ENCODE measurements around the gene LPGAT1.
A peak's percentile ranks its signal among the peaks of the same experiment; 100 is the strongest.

Gene LPGAT1

DNA sequence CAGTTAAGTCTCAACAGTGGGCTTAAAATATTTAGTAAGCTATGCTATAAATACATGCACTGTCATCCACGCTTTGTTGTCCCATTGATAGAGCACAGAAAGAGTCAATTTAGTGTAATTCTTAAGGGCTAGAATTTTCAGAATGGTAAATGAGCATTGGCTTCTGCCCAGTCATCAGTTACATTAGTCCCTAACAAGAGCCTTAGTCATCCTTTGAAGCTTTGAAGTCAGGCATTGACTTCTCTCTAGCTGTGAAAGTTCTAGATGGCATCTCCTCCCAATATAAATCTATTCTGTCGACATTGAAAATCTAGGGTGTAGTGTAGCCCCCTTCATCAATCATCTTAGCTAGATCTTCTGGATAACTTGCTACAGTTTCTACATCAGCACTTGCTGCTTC is 12.0 kb upstream of the LPGAT1 start:
- Histone ChIP-seq H3K36me3 (replicated peaks) (no peaks in the 10 kb centered on the region), H3K4me1 (peaks cover 4% of the 10 kb centered on the region; the same call in 1 of the 2 replicates), H3K9me3 (no peaks in the 10 kb centered on the region), H3K4me3 (no peak overlapping the region), H3K27me3 (ENCODE audit: low read depth) (no peaks in the 10 kb centered on the region)
- in situ Hi-C loops (cut with MboI; ENCODE audit: low sequenced_read_pairs): no loop called here
- no peak for DNase-seq (ENCODE audit: low spot score in 2 of 2)

- Histone ChIP-seq H3K27me3 (ENCODE audit: low read depth) (no peaks in the 10 kb centered on the region), H3K9me3 (no peaks in the 10 kb centered on the region), H3K4me3 (no peak overlapping the region), H3K36me3 (replicated peaks) (no peaks in the 10 kb centered on the region), H3K4me1 (peaks cover 4% of the 10 kb centered on the region; the same call in 1 of the 2 replicates)
- in situ Hi-C loops (cut with MboI; ENCODE audit: low sequenced_read_pairs): no loop called here
- DNase-seq (ENCODE audit: low spot score in 2 of 2): no peak
These were observed 8.5 kb upstream of the LPGAT1 start for GRCh38 chr1:211839106-211839505.

GRCh38 chr1:211833174-211833820 is 2.7 kb upstream of the LPGAT1 start:
- no peak overlapping the region for H3K4me3 ChIP-seq
- in situ Hi-C loops (cut with MboI; ENCODE audit: low sequenced_read_pairs): no loop called here
- no peak for DNase-seq (ENCODE audit: low spot score in 2 of 2)
- no peaks in the 10 kb centered on the region for H3K36me3 ChIP-seq (replicated peaks)
- H3K27me3 ChIP-seq (ENCODE audit: low read depth): no peaks in the 10 kb centered on the region
- no peaks in the 10 kb centered on the region for H3K9me3 ChIP-seq
- H3K4me1 ChIP-seq: peaks cover 11% of the 10 kb centered on the region

DNA sequence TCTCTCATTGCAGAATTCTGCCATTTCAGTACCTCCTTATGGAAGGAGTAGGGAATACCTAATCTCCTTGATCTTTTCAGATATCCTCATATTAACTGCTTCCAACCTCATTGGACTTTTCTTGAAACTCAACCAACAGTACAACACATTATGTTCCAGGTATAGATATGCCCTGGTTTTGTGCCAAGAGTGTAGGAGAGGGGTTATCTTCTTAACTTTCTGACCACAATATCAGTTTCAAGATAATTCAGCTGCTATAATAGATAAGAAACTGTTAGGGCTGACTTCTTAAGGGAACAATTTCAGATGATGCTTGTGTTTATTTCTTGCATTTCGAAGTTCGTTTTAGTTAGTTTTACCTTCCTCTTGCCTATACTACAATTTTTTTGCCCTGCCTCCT is 2.1 kb upstream of the LPGAT1 start:
- H3K36me3 ChIP-seq (replicated peaks): no peaks in the 10 kb centered on the region
- H3K4me3 ChIP-seq: no peak overlapping the region
- H3K4me1 ChIP-seq: peaks cover 11% of the 10 kb centered on the region
- H3K27me3 ChIP-seq (ENCODE audit: low read depth): no peaks in the 10 kb centered on the region
- no peaks in the 10 kb centered on the region for H3K9me3 ChIP-seq
- DNase-seq (ENCODE audit: low spot score in 2 of 2): no peak
- in situ Hi-C loops (cut with MboI; ENCODE audit: low sequenced_read_pairs): no loop called here

- H3K36me3 ChIP-seq (replicated peaks): no peaks in the 10 kb centered on the region
- in situ Hi-C loops (cut with MboI; ENCODE audit: low sequenced_read_pairs): no loop called here
- no peak overlapping the region for H3K4me3 ChIP-seq
- H3K27me3 ChIP-seq (ENCODE audit: low read depth): no peaks in the 10 kb centered on the region
- no peaks in the 10 kb centered on the region for H3K9me3 ChIP-seq
- no peak for DNase-seq (ENCODE audit: low spot score in 2 of 2)
- H3K4me1 ChIP-seq: peaks cover 11% of the 10 kb centered on the region
These were observed 1.2 kb upstream of the LPGAT1 start for GRCh38 chr1:211831558-211832323.

DNA sequence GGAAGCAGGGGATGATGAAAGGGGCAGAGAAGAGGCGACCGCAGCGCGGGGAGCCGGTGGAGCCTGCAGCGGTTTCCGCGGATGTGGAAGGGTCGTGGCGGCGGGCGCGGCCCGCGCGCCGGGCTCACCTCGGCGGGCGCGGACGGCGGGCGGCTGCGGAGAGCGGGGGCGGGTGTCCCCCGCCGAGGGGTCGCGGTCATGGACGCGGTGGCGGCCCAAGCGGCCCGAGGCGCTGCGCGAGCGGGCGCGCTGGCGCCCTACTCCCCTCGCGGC is 572 bp downstream of the LPGAT1 start:
- H3K4me3 ChIP-seq: peak overlapping the region; percentile 50
- DNase-seq (ENCODE audit: low spot score in 2 of 2): no peak
- peaks cover 6% of the 10 kb centered on the region for H3K36me3 ChIP-seq (replicated peaks)
- no peaks in the 10 kb centered on the region for H3K9me3 ChIP-seq
- in situ Hi-C loops (cut with MboI; ENCODE audit: low sequenced_read_pairs): no loop called here
- H3K4me1 ChIP-seq: peaks cover 11% of the 10 kb centered on the region
- no peaks in the 10 kb centered on the region for H3K27me3 ChIP-seq (ENCODE audit: low read depth)

- in situ Hi-C loops (cut with MboI; ENCODE audit: low sequenced_read_pairs): loop anchor here (10.0 kb wide), 1 partner anchor 125 kb away; no protein-coding TSS in a partner anchor
- Histone ChIP-seq H3K9me3 (no peaks in the 10 kb centered on the region), H3K4me3 (peak overlapping the region; percentile 50), H3K36me3 (replicated peaks) (peaks cover 6% of the 10 kb centered on the region), H3K4me1 (peaks cover 11% of the 10 kb centered on the region), H3K27me3 (ENCODE audit: low read depth) (no peaks in the 10 kb centered on the region)
- DNase-seq (ENCODE audit: low spot score in 2 of 2): peak; percentile 71 to 75
These were observed 1.1 kb downstream of the LPGAT1 start for GRCh38 chr1:211829343-211830054.

- Histone ChIP-seq H3K9me3 (no peaks in the 10 kb centered on the region), H3K4me3 (peak overlapping the region; percentile 50), H3K36me3 (replicated peaks) (peaks cover 6% of the 10 kb centered on the region), H3K4me1 (peaks cover 11% of the 10 kb centered on the region), H3K27me3 (ENCODE audit: low read depth) (no peaks in the 10 kb centered on the region)
- in situ Hi-C loops (cut with MboI; ENCODE audit: low sequenced_read_pairs): loop anchor here (10.0 kb wide), 1 partner anchor 124 kb away; no protein-coding TSS in a partner anchor
- DNase-seq (ENCODE audit: low spot score in 2 of 2): no peak
These were observed 1.8 kb downstream of the LPGAT1 start for GRCh38 chr1:211828584-211829342.

DNA sequence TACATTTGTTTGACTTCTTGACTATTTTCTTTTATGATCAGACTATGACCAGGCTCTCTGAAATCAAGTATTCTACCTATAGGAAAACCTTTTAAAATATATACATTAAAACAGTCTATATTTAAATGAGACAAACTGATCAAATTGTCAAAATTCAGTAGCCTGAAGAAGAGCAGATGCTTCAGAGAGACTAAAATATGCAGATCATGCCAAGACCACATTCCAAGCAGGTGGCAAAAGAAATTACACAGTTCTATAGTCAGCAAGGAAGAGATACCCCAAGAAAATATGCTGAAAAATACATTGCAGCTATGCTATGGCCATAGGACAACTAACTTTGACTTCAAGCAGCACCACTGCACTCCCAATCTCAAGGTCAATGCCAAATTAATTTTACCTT is 3.5 kb downstream of the LPGAT1 start:
- H3K36me3 ChIP-seq (replicated peaks): peaks cover 11% of the 10 kb centered on the region
- H3K4me1 ChIP-seq: peaks cover 11% of the 10 kb centered on the region
- in situ Hi-C loops (cut with MboI; ENCODE audit: low sequenced_read_pairs): loop anchor here (10.0 kb wide), 1 partner anchor 122 kb away; no protein-coding TSS in a partner anchor
- no peak for DNase-seq (ENCODE audit: low spot score in 2 of 2)
- H3K9me3 ChIP-seq: no peaks in the 10 kb centered on the region
- H3K4me3 ChIP-seq: no peak overlapping the region
- no peaks in the 10 kb centered on the region for H3K27me3 ChIP-seq (ENCODE audit: low read depth)

DNA sequence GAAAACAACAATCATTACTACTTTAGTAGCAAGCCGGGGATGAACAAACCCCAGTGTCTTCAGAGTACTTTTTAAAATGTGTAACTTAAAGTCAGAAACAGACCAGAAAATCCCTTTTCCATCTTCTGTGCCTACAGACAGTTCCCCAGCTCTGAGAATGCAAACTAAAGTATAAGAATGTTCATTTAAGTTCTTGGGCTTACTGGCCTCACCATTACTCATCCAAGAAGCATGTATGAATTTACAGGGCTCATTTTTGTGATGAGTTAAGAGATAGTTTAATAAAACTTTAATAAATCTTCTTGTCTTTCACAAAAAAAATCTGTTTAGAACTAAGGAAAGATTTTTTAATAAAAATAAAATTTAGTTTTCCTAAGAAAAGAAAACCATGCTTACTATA is 4.6 kb downstream of the LPGAT1 start:
- Histone ChIP-seq H3K9me3 (no peaks in the 10 kb centered on the region), H3K36me3 (replicated peaks) (peaks cover 15% of the 10 kb centered on the region), H3K4me3 (no peak overlapping the region), H3K4me1 (peaks cover 9% of the 10 kb centered on the region), H3K27me3 (ENCODE audit: low read depth) (no peaks in the 10 kb centered on the region)
- DNase-seq (ENCODE audit: low spot score in 2 of 2): no peak
- in situ Hi-C loops (cut with MboI; ENCODE audit: low sequenced_read_pairs): loop anchor here (10.0 kb wide), 1 partner anchor 121 kb away; no protein-coding TSS in a partner anchor

GRCh38 chr1:211822677-211823407 is 7.7 kb downstream of the LPGAT1 start:
- no peak for DNase-seq (ENCODE audit: low spot score in 2 of 2)
- Histone ChIP-seq H3K4me3 (no peak overlapping the region), H3K27me3 (ENCODE audit: low read depth) (no peaks in the 10 kb centered on the region), H3K4me1 (peaks cover 5% of the 10 kb centered on the region), H3K36me3 (replicated peaks) (peaks cover 15% of the 10 kb centered on the region), H3K9me3 (no peaks in the 10 kb centered on the region)
- in situ Hi-C loops (cut with MboI; ENCODE audit: low sequenced_read_pairs): loop anchor here (10.0 kb wide), 1 partner anchor 118 kb away; no protein-coding TSS in a partner anchor

DNA sequence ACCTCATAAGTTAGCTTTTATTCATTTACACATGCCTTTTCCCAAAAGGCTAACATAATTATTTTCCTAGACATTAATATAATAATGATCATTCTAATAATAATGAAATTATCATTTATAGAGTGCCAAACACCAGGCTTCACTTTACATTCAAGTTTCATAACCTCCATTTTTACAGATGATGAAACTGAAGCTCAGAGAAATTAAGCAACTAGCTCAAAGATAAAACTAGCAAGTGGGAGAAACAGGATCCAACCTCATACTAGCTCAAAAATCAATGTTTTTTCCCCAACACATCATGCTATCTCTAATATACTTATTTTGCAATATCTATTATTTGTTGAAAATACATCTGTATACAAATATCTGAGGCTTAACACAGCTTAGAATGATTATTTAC is 14.0 kb downstream of the LPGAT1 start:
- Histone ChIP-seq H3K27me3 (ENCODE audit: low read depth) (no peaks in the 10 kb centered on the region), H3K4me3 (no peak overlapping the region), H3K36me3 (replicated peaks) (peaks cover 4% of the 10 kb centered on the region), H3K4me1 (peaks cover 5% of the 10 kb centered on the region), H3K9me3 (no peaks in the 10 kb centered on the region)
- in situ Hi-C loops (cut with MboI; ENCODE audit: low sequenced_read_pairs): no loop called here
- no peak for DNase-seq (ENCODE audit: low spot score in 2 of 2)

- H3K36me3 ChIP-seq (replicated peaks): no peaks in the 10 kb centered on the region
- H3K4me3 ChIP-seq: no peak overlapping the region
- no peak for DNase-seq (ENCODE audit: low spot score in 2 of 2)
- in situ Hi-C loops (cut with MboI; ENCODE audit: low sequenced_read_pairs): no loop called here
- H3K9me3 ChIP-seq: no peaks in the 10 kb centered on the region
- H3K27me3 ChIP-seq (ENCODE audit: low read depth): no peaks in the 10 kb centered on the region
- peaks cover 5% of the 10 kb centered on the region for H3K4me1 ChIP-seq
These were observed 16.2 kb downstream of the LPGAT1 start for GRCh38 chr1:211814313-211814712.
